Measurements from ENCODE around the gene FAM168A.

DNA sequence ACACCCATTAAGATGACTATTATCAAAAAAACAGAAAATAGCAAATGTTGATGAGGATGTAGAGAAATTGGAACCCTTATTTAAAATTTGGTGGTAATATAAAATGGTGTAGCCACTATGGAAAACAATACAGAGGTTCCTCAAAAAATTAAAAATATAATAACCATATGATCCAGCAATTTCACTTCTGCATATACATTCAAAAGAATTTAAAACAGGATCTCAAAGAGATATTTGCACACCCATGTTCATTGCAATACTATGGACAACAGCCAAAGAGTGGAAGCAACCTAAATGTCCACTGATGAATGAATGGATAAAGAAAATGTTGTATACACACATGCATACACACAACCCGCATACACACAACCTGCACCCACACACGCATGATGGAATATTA is 102.2 kb downstream of the FAM168A start:
- TF ChIP-seq, protein P1, sequence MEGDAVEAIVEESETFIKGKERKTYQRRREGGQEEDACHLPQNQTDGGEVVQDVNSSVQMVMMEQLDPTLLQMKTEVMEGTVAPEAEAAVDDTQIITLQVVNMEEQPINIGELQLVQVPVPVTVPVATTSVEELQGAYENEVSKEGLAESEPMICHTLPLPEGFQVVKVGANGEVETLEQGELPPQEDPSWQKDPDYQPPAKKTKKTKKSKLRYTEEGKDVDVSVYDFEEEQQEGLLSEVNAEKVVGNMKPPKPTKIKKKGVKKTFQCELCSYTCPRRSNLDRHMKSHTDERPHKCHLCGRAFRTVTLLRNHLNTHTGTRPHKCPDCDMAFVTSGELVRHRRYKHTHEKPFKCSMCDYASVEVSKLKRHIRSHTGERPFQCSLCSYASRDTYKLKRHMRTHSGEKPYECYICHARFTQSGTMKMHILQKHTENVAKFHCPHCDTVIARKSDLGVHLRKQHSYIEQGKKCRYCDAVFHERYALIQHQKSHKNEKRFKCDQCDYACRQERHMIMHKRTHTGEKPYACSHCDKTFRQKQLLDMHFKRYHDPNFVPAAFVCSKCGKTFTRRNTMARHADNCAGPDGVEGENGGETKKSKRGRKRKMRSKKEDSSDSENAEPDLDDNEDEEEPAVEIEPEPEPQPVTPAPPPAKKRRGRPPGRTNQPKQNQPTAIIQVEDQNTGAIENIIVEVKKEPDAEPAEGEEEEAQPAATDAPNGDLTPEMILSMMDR (IDR thresholded peaks at IDR 0.05), result no peak
- no peak for TF ChIP-seq POLR2A (IDR thresholded peaks at IDR 0.05)
